ENCODE data around the gene RANBP3.

DNA sequence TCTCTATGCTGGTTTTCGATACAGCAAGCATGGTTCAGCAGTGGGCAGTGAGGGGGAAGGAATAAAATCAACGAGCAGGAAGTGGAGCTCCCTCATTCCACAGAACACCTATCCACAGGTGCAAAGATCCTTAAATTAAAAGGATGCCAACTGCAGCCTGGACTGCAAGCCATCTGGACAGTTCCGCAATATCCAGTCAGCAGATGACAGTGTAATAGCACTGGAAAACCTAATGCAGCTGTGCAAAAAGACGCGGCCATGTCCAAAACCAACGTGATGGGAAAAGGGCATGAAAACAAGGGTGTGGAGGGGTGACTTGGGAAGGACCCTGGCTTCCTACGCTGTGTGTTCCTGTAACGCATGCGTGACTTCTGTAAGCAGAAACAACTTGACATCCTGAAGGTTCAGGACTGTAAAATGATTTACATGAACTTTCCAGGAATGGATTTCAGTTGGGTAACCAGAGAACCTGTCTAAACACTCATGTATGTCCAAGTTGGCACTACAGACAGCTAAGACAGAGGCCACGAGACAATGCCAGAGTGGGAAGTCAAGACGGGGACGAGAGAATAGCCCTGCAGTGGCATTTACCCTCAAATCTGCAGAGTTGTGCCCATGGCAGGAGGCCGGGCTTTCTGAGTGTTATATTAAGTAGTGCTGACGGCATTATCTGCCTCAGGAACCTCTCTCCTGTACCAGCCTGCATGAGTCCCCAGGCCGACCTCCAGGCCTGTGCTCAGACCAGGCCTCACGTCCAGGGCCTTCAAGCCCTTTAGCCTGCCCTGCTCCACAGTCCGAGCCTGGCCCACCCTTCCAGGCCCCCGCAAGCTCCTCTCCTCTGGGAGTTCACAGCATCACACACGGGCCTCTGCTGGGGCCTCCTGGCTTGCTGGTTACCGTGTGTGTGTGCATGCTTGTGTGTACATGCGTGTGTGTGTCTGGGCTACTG is 37.4 kb downstream of the RANBP3 start:
- no peak for TF ChIP-seq EZH2 (IDR thresholded peaks at IDR 0.05; ENCODE audit: borderline replicate concordance, low read depth, low read length, severe bottlenecking)
- TF ChIP-seq, protein P1, sequence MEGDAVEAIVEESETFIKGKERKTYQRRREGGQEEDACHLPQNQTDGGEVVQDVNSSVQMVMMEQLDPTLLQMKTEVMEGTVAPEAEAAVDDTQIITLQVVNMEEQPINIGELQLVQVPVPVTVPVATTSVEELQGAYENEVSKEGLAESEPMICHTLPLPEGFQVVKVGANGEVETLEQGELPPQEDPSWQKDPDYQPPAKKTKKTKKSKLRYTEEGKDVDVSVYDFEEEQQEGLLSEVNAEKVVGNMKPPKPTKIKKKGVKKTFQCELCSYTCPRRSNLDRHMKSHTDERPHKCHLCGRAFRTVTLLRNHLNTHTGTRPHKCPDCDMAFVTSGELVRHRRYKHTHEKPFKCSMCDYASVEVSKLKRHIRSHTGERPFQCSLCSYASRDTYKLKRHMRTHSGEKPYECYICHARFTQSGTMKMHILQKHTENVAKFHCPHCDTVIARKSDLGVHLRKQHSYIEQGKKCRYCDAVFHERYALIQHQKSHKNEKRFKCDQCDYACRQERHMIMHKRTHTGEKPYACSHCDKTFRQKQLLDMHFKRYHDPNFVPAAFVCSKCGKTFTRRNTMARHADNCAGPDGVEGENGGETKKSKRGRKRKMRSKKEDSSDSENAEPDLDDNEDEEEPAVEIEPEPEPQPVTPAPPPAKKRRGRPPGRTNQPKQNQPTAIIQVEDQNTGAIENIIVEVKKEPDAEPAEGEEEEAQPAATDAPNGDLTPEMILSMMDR (IDR thresholded peaks at IDR 0.05; ENCODE audit: borderline replicate concordance, extremely low read depth, low read length, poor library complexity, severe bottlenecking) = no peak
